OCI-LY7 (cell line): ENCODE data around the gene TNKS1BP1. TPM values are rescaled to one million over a fixed set of nuclear protein-coding genes. Genes with fewer than 3 reads are reported as not detected.

ENCODE experiments used
- BruUV-seq: library from RNA; stranded (reverse); fragments of 400-500 nt; replicated peaks from 2 replicates; lab custom pipeline; 2021; lab: Mats Ljungman, UMichigan
- CTCF ChIA-PET: fragments of 300-600 bp; sonication (Branson Sonifier 250); formaldehyde crosslinking; loops from one replicate; lab custom pipeline; 2022; ENCODE audit warnings: antibody characterized with exemption; ENCODE audit not compliant: unreplicated experiment; lab: Charles Lee
- POLR2A ChIA-PET: fragments of 300-600 bp; sonication (Branson Sonifier 250); formaldehyde crosslinking; loops from one replicate; lab custom pipeline; 2022; ENCODE audit warnings: antibody characterized with exemption; lab: Charles Lee
- DNase-seq: peaks from one replicate; pipeline ENCODE4 v3.0.0-alpha.2; 2015; ENCODE audit warnings: low spot score
- H2AFZ ChIP-seq: fragments of 200-600 bp; sonication (generic), shearing (Covaris generic); 2 replicates; pipeline ENCODE4 v1.6.1; 2014; ENCODE audit warnings: mild to moderate bottlenecking, antibody characterized with exemption, low read length, moderate library complexity
- H3K27ac ChIP-seq: fragments of 200-600 bp; sonication (generic); 2 replicates; pipeline ENCODE4 v1.5.1; 2014; ENCODE audit warnings: mixed run types, low read depth, mild to moderate bottlenecking, moderate library complexity, low read length, inconsistent platforms; ENCODE audit not compliant: poor library complexity, severe bottlenecking
- H3K36me3 ChIP-seq: fragments of 200-600 bp; sonication (generic); 2 replicates; pipeline ENCODE4 v1.6.1; 2014; ENCODE audit warnings: mild to moderate bottlenecking, antibody characterized with exemption, low read length, moderate library complexity, mixed read lengths; ENCODE audit not compliant: insufficient read depth
- H3K4me1 ChIP-seq: fragments of 200-600 bp; sonication (generic); 2 replicates; pipeline ENCODE4 v1.5.1; 2014; ENCODE audit warnings: mild to moderate bottlenecking, low read length; ENCODE audit not compliant: insufficient read depth, poor library complexity, severe bottlenecking
- H3K4me2 ChIP-seq: fragments of 200-600 bp; sonication (generic); 2 replicates; pipeline ENCODE4 v1.6.1; 2014; ENCODE audit warnings: mild to moderate bottlenecking, low read length
- H3K4me3 ChIP-seq: fragments of 200-600 bp; sonication (generic); 2 replicates; pipeline ENCODE4 v1.5.1; 2014; ENCODE audit warnings: mild to moderate bottlenecking, low read depth, low read length; ENCODE audit not compliant: poor library complexity, severe bottlenecking
- H3K79me2 ChIP-seq: fragments of 200-600 bp; sonication (generic); 2 replicates; pipeline ENCODE4 v1.6.1; 2016; ENCODE audit warnings: low read depth, mild to moderate bottlenecking, low read length, moderate library complexity, mixed read lengths; ENCODE audit not compliant: insufficient read depth
- H3K9me2 ChIP-seq: fragments of 200-600 bp; sonication (generic); 2 replicates; pipeline ENCODE4 v1.6.1; 2016; ENCODE audit warnings: mild to moderate bottlenecking, low read length, mixed read lengths; ENCODE audit not compliant: insufficient read depth
- H3K9me3 ChIP-seq: fragments of 200-600 bp; sonication (generic); 2 replicates; pipeline ENCODE4 v1.6.1; 2014; ENCODE audit warnings: mild to moderate bottlenecking, mixed run types, low read length, mixed read lengths
- H4K20me1 ChIP-seq: fragments of 200-600 bp; sonication (generic); 2 replicates; pipeline ENCODE4 v1.6.1; 2014; ENCODE audit warnings: mild to moderate bottlenecking, antibody characterized with exemption, low read length, moderate library complexity, mixed read lengths; ENCODE audit not compliant: insufficient read depth
- EZH2phosphoT487 ChIP-seq: fragments of 200-600 bp; sonication (generic); IDR thresholded peaks from 2 replicates; pipeline ENCODE4 v1.6.1; 2018; ENCODE audit warnings: low read depth, borderline replicate concordance, mild to moderate bottlenecking, mixed run types, antibody characterized with exemption, low read length, moderate library complexity, mixed read lengths
- intact Hi-C: fragments of 100-400 bp; cut with micrococcal nuclease; formaldehyde crosslinking; loops from one replicate; pipeline ENCODE4 v1.10.0; 2022; ENCODE audit not compliant: unreplicated experiment
- total RNA-seq, 2 experiments: library from RNA; depleted of rRNA in 1 of 2; stranded (reverse); fragments of >200 nt in 1 of 2; shearing (Covaris generic) in 1 of 2; gene quantifications; 2 replicates each; pipeline ENCODE4 v1.2.3, GENCODE V29; 2014 to 2022
- TF ChIP-seq, protein P1 (sequence below): fragments of 200-600 bp; sonication (generic); conservative IDR thresholded peaks from 2 replicates; pipeline ENCODE4 v1.5.1; 2014; ENCODE audit warnings: mild to moderate bottlenecking, antibody characterized with exemption, low read length, moderate library complexity, mixed read lengths

TNKS1BP1 gene
- total RNA-seq, 2 experiments from 2014 or later = 5.3 to 16.4 TPM

DNA sequence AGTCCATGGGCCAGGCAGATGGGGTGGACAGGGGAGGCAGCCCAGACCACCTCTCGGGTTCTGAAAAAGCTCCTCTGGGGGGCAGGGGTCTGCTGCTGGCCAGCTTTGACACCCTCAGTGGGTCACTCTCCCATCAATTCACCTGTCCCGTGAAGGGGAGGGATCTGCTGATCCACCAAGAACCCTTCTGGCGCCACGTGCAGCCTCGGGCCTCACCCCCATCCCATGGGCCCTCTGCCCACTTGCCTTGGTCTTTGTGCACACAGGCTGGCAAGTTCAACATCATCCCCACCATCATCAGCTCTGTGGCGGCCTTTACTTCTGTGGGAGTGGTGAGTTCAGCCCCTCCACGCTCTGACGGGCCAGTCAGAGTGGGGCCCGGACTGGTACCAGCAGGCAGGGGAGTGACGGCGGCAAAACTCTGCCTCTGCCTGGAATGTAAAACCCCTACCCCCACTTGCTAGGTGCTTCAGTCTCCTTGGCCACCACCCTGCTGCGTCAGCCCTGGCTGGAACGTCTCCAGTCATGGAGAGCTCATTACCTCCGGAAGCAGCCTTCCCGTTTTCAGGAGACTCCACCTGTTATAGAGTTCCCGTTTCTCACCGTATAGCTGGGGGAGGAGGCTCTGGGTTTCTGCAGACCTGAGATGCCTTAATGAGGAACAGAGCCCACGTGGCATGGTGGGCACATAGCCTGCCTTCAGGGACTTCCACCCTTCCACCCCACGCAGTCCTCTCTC, 43.5 kb upstream of the TNKS1BP1 start:
- Histone ChIP-seq H3K4me3 (no peak overlapping the region), H3K9me3 (no peaks in the 10 kb centered on the region), H3K9me2 (no peaks in the 10 kb centered on the region), H3K4me1 (no peaks in the 10 kb centered on the region), H3K4me2 (no peak overlapping the region), H2AFZ (no peak overlapping the region), H4K20me1 (no peaks in the 10 kb centered on the region), H3K36me3 (no peaks in the 10 kb centered on the region), H3K27ac (no peak overlapping the region), H3K79me2 (no peaks in the 10 kb centered on the region)
- ChIA-PET POLR2A (no interaction called here), CTCF (no interaction called here)
- intact Hi-C loops = no loop called here
- TF ChIP-seq EZH2phosphoT487 = no peak
- TF ChIP-seq, protein P1, sequence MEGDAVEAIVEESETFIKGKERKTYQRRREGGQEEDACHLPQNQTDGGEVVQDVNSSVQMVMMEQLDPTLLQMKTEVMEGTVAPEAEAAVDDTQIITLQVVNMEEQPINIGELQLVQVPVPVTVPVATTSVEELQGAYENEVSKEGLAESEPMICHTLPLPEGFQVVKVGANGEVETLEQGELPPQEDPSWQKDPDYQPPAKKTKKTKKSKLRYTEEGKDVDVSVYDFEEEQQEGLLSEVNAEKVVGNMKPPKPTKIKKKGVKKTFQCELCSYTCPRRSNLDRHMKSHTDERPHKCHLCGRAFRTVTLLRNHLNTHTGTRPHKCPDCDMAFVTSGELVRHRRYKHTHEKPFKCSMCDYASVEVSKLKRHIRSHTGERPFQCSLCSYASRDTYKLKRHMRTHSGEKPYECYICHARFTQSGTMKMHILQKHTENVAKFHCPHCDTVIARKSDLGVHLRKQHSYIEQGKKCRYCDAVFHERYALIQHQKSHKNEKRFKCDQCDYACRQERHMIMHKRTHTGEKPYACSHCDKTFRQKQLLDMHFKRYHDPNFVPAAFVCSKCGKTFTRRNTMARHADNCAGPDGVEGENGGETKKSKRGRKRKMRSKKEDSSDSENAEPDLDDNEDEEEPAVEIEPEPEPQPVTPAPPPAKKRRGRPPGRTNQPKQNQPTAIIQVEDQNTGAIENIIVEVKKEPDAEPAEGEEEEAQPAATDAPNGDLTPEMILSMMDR = no peak
- BruUV-seq = no TSS peak
- no peak for DNase-seq

DNA sequence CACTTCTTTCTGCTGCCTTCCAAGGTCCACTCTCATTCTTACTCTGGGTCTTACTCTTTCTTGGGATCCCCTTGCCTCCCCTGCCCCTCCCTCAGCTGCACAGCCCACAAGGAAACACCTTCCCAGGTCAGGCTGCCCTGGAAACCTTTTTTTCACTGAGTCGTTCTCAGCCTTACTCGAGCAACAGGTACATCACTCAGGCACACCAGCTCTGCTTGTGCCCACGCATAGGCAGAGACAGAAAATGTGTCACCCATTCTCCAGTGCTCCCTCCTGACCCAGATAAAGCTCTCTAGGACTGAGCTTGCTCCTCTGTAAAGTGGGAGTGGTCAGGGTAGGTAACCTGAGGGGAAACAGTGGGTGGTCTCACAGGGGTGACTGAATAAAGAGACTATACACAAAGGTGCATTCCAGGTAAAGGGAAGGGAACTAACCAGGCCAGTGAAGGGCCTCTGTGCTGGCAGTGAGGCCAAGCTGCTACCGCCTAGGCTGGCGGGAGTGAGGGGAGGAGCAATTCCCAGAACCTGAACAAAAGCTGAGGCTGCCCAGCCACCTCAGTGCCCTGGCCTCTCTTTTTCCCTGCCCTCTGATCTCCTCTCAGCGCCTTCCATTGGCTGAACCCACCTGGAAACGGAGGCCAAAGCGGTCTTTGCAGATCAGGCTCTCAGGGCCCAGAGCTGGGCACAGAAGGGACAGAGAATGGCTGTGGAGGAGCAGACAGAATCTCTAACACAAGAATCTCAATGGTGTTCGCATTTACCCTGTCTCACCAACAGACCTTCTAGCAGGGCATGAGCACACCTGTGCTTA, 40.3 kb upstream of the TNKS1BP1 start:
- ChIA-PET POLR2A (no interaction called here), CTCF (interaction anchor here (0.6 kb wide), 1 partner anchor 19 kb away, joined by 6 read pairs; no protein-coding TSS in a partner anchor)
- no peaks in the 10 kb centered on the region for H4K20me1 ChIP-seq
- no peak for DNase-seq
- BruUV-seq = no TSS peak
- H3K27ac ChIP-seq = no peak overlapping the region
- no peak for TF ChIP-seq EZH2phosphoT487
- TF ChIP-seq, protein P1 = no peak
- H3K9me2 ChIP-seq = no peaks in the 10 kb centered on the region
- intact Hi-C loops = no loop called here
- H3K79me2 ChIP-seq = no peaks in the 10 kb centered on the region
- H3K9me3 ChIP-seq = no peaks in the 10 kb centered on the region
- H3K4me3 ChIP-seq = no peak overlapping the region
- no peaks in the 10 kb centered on the region for H3K4me1 ChIP-seq
- no peak overlapping the region for H2AFZ ChIP-seq
- H3K4me2 ChIP-seq = no peak overlapping the region
- H3K36me3 ChIP-seq = no peaks in the 10 kb centered on the region
